ENCODE measurements around the gene SNX13. TPM values are rescaled to one million over a fixed set of nuclear protein-coding genes. Genes with fewer than 3 reads are reported as not detected.

SNX13 gene
- polyA plus RNA-seq, 3 donors, result 39.9 to 46.4 (median 43.0) TPM

DNA sequence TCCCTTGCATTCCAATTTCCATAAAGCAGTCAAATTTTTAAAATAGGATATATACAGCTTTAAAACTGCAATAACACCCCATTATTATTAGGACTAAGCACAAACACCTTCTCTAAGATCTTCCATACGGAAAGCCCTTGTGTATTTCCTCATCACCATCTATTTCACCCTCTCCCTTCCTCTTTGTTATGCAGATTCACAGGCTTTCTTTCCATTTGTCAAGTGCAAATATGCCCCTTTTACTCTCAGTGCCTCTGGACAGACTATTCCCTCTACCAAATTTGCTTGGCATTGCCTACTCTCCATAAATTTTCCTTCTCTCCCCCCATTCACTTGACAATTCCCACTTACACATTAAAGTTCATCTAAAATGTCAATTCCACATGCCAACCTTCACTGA is 61.7 kb downstream of the SNX13 start:
- DNase-seq (ENCODE audit: extremely low read depth in 1 of 11, low read depth in 9 of 11, low spot score in 4 of 11), result no peak

- no peak for DNase-seq (ENCODE audit: extremely low read depth in 1 of 11, low read depth in 9 of 11, low spot score in 4 of 11)
Observed at GRCh38 chr7:17871815-17872533, 68.3 kb downstream of the SNX13 start.

GRCh38 chr7:17870406-17870805 is 69.9 kb downstream of the SNX13 start:
- no peak for DNase-seq (ENCODE audit: extremely low read depth in 1 of 11, low read depth in 9 of 11, low spot score in 4 of 11)

DNA sequence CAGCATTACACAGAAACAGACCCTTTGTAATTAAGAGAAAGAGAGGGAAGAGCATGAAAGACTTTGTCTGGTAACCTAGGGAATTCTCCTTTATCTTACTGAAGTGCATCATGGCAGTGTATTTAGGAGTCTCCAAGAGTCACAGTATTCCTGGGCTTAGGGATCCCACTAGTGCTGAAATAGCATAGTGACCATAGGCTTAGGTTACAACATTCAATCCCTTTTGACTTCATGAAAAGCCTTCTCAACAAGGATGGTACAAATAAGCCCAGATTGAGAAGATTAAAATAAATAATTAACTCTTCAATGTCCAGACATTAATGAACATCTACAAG is 76.5 kb downstream of the SNX13 start:
- DNase-seq (ENCODE audit: extremely low read depth in 1 of 11, low read depth in 9 of 11, low spot score in 4 of 11), result no peak

GRCh38 chr7:17863095-17863808 is 77.0 kb downstream of the SNX13 start:
- DNase-seq (ENCODE audit: extremely low read depth in 1 of 11, low read depth in 9 of 11, low spot score in 4 of 11), result no peak

DNA sequence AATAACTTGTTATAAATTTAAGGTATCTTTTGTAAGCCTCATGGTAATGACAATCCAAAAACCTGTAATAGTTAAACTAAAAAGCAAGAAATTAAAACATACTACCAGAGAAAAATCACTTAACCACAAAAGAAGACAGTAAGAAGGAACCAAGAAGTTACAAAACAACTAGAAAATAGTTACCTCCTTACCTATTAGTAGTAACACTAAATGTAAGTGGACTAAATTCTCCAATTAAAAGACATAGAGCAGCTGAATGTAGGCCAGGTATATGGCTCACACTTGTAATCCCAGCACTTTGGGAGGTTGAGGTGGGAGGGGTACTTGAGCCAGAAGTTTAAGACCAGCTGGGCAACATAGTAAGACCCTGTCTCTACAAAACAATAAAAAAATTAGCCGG is 84.0 kb downstream of the SNX13 start:
- no peak for DNase-seq (ENCODE audit: extremely low read depth in 1 of 11, low read depth in 9 of 11, low spot score in 4 of 11)

DNA sequence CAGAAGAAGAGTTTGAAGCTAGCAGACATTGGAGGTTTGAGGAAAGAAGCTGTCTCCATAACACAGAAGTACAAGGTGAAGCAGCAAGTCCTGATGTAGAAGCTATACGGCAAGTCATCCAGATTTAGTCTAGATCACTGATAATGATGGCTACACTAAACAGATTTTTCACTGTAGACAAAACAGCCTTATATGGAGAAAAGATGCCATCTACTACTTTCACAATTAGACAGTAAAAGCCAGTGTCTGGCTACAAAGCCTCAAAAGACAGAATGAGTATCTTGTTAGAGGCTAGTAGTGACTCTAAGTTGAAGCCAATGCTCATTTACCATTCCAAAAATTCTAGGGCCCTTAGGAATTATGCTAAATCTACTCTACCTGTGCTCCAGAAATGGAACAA is 85.1 kb downstream of the SNX13 start:
- no peak for DNase-seq (ENCODE audit: extremely low read depth in 1 of 11, low read depth in 9 of 11, low spot score in 4 of 11)

GRCh38 chr7:17854261-17855047 is 85.8 kb downstream of the SNX13 start:
- no peak for DNase-seq (ENCODE audit: extremely low read depth in 1 of 11, low read depth in 9 of 11, low spot score in 4 of 11)

GRCh38 chr7:17852361-17852760 is 87.9 kb downstream of the SNX13 start:
- DNase-seq (ENCODE audit: extremely low read depth in 1 of 11, low read depth in 9 of 11, low spot score in 4 of 11), result no peak

DNA sequence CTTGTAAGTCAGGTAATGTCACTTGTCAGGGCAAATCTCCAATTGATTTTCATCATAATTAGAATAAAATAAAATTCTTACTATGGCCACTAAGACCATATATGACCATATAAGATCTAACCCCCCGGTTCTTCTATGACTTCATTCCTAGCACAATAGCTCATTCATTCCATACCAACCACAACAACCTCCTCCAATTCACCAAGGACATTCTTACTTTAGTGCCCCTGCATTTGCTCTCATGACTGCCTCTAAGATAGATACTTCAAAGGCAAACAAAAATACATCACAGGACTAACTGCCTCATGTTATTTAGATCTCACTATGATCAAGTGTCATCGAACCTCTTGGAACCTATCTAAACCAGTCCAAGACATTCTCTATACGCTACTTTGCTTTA is 90.8 kb downstream of the SNX13 start:
- no peak for DNase-seq (ENCODE audit: extremely low read depth in 1 of 11, low read depth in 9 of 11, low spot score in 4 of 11)

DNA sequence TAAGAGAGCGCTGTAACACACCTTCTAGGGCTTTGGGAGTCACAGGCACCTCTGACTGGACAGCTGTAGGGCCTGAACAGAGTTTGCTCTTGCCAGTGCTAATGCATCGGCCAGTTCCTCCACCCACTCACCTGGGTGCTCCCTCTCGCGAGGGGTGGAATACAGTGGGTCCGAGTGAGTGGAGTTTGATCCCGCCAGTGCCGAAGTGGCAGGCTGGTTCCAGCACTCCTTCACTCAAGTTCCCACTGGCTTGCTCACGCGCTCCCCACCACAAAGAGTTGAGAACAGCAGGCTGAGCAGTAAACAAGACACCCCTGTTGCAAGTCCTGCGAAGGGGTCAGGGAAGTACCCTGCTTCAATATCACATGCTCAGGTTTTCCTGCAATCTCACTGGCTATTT is 91.8 kb downstream of the SNX13 start:
- DNase-seq (ENCODE audit: extremely low read depth in 1 of 11, low read depth in 9 of 11, low spot score in 4 of 11), result no peak

DNA sequence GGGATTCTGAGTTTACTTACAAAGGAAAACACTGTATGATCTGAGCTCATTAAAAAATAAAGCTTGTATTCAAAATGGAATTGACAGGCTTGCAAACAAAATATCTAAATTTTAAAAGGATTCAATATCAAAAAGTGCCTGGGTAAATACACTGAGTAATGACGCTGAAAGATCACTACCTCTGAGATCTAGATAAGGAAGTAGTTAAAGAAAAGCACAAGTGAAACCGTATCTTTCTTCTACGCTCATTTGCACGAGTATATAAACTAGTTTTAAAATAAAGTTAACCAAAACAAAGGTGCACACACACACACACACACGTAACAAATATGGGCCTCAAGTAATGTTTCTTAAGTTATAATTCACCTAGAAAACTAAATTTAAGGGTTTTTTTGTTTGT is 93.4 kb downstream of the SNX13 start:
- DNase-seq (ENCODE audit: extremely low read depth in 1 of 11, low read depth in 9 of 11, low spot score in 4 of 11), result no peak

DNA sequence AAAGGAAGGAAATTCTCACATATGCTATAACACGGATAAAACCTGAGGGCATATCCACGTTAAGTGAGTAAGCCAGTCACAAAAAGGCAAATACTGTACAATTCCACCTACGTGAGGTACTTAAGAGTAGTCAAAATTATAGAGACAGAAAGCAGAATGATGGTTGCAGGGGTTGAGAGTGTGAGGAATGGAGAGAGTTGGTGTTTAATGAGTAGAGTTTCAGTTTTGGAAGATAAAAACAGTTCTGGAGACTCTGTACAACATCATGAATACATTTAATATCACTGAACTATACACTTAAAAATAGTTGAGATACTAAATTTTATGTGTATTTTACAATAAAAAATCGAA is 95.1 kb downstream of the SNX13 start:
- DNase-seq (ENCODE audit: extremely low read depth in 1 of 11, low read depth in 9 of 11, low spot score in 4 of 11), result no peak

GRCh38 chr7:17844514-17845196 is 95.6 kb downstream of the SNX13 start:
- no peak for DNase-seq (ENCODE audit: extremely low read depth in 1 of 11, low read depth in 9 of 11, low spot score in 4 of 11)

DNA sequence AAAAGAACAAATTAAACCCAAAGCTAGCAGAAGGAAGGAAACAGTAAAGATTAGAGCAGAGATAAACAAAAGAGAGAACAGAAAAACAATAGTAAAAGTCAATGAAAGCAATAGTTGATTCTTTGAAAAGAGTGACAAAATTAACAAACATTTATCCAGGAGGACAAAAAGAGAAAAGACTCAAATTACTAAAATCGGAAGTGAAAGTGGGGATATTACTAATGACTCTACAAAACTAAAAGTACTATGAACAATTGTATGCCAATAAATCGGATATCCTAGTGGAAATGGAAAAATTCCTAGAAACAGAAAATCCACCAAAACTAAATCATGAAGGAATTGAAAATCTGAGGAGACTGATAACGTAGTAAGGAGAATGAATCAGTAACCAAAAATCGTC is 96.3 kb downstream of the SNX13 start:
- no peak for DNase-seq (ENCODE audit: extremely low read depth in 1 of 11, low read depth in 9 of 11, low spot score in 4 of 11)

GRCh38 chr7:17843041-17843440 is 97.3 kb downstream of the SNX13 start:
- no peak for DNase-seq (ENCODE audit: extremely low read depth in 1 of 11, low read depth in 9 of 11, low spot score in 4 of 11)

- DNase-seq (ENCODE audit: extremely low read depth in 1 of 11, low read depth in 9 of 11, low spot score in 4 of 11), result no peak
Observed at GRCh38 chr7:17832820-17833355, 107.4 kb downstream of the SNX13 start.

DNA sequence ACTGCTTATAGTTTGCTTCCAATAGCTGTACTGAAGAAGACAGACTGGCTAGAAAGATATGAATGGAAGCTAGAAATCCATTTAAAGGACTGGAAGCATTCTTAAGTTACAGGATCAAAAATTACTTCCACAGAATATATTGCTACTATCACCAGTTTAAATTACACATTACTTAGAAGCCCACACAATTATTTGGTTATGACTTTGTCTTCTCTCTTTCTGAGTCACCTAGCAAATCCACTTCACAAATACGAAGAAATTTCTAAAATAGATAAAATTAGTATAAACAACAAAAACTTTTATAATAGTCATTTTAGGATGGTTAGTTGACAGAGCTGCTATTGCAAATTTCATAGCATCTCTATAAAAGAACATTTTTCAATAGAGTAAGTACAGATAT is 108.1 kb downstream of the SNX13 start:
- no peak for DNase-seq (ENCODE audit: extremely low read depth in 1 of 11, low read depth in 9 of 11, low spot score in 4 of 11)

DNA sequence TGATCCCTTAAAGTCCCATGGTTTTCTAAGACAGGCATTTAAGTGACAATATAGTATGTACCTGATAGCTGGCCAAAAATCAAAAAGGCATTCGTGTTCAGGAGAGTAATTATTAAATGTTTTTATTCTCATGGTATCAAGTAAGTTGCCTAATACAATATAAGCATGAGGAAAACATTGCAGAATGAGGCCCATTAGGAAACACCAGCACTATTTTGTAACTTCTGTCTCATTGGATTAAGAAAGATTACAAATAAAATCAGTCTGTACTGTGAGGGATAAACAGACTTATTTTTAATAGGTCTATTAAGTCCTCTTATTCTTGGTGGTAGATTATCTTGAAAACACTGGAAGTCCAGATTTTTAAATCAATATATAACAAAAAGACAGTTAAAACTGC is 110.1 kb downstream of the SNX13 start:
- DNase-seq (ENCODE audit: extremely low read depth in 1 of 11, low read depth in 9 of 11, low spot score in 4 of 11), result no peak

- DNase-seq (ENCODE audit: extremely low read depth in 1 of 11, low read depth in 9 of 11, low spot score in 4 of 11), result no peak
Observed at GRCh38 chr7:17829001-17829400, 111.3 kb downstream of the SNX13 start.

Data from renal cortex interstitium (tissue), 11 donors.